SK-N-SH (cell line): Measurements from ENCODE around the gene PLD1. TPM values are rescaled to one million over a fixed set of nuclear protein-coding genes. Genes with fewer than 3 reads are reported as not detected.

ENCODE experiments used
- CTCF ChIA-PET: fragments of 300-600, 350-600 bp; formaldehyde crosslinking; extraction: SDS; loops from one replicate; lab custom pipeline; 2021; lab: Yijun Ruan, JAX
- POLR2A ChIA-PET: fragments of 350-600 bp; sonication (Branson Sonifier 250); formaldehyde crosslinking; extraction: SDS; loops from one replicate; lab custom pipeline; 2020; ENCODE audit warnings: antibody characterized with exemption, inconsistent platforms; lab: Yijun Ruan, JAX
- DNase-seq: peaks from one replicate; pipeline ENCODE4 v3.0.0; 2012
- H2AFZ ChIP-seq: fragments of 200-600 bp; sonication (generic); 2 replicates; pipeline ENCODE4 v1.8.1; 2016; ENCODE audit warnings: antibody characterized with exemption, mild to moderate bottlenecking, low read depth
- H3F3A ChIP-seq: fragments of 200-600 bp; sonication (generic); replicated peaks from 2 replicates; pipeline ENCODE3; 2016; ENCODE audit warnings: antibody characterized with exemption, mild to moderate bottlenecking; ENCODE audit not compliant: insufficient read depth
- H3K27ac ChIP-seq, 2 experiments: fragments of 200-500 bp in 1 of 2; fragments of 200-600 bp in 1 of 2; sonication (Bioruptor generic) in 1 of 2; sonication (generic), shearing (Covaris generic) in 1 of 2; 2 replicates each; pipeline versions ENCODE4 v1.5.1 to v1.6.1; 2014 to 2016; ENCODE audit warnings: low read depth in 2 of 2, inconsistent platforms in 1 of 2, low read length in 1 of 2, mild to moderate bottlenecking in 1 of 2, mixed read lengths in 1 of 2
- H3K27me3 ChIP-seq: fragments of 200-600 bp; sonication (generic), shearing (Covaris generic); 2 replicates; pipeline ENCODE4 v1.6.1; 2016; ENCODE audit warnings: mixed run types; ENCODE audit not compliant: insufficient read depth
- H3K36me3 ChIP-seq, 2 experiments: fragments of 200-500 bp in 1 of 2; fragments of 200-600 bp in 1 of 2; sonication (Bioruptor generic) in 1 of 2; sonication (generic) in 1 of 2; replicated peaks in 1 of 2; 2 replicates each; pipeline versions ENCODE3 to v1.5.1; 2014 to 2016; ENCODE audit warnings: low read length in 1 of 2, mild to moderate bottlenecking in 1 of 2; ENCODE audit not compliant: insufficient read depth in 2 of 2, control insufficient read depth in 1 of 2
- H3K4me1 ChIP-seq, 2 experiments: fragments of 200-500 bp in 1 of 2; fragments of 200-600 bp in 1 of 2; sonication (Bioruptor generic) in 1 of 2; sonication (generic), shearing (Covaris generic) in 1 of 2; 2 replicates each; pipeline versions ENCODE4 v1.5.1 to v1.6.1; 2014 to 2016; ENCODE audit warnings: low read depth in 1 of 2, low read length in 1 of 2, mixed run types in 1 of 2; ENCODE audit not compliant: insufficient read depth in 2 of 2, control insufficient read depth in 1 of 2
- H3K4me2 ChIP-seq: fragments of 200-600 bp; sonication (generic), shearing (Covaris generic); 2 replicates; pipeline ENCODE4 v1.6.1; 2017; ENCODE audit warnings: mixed run types
- H3K4me3 ChIP-seq, 2 experiments: fragments of 200-500 bp in 1 of 2; fragments of 200-600 bp in 1 of 2; sonication (Bioruptor generic) in 1 of 2; sonication (generic), shearing (Covaris generic) in 1 of 2; 2 replicates each; pipeline versions ENCODE4 v1.5.1 to v1.8.1; 2014 to 2016; ENCODE audit warnings: low read depth in 2 of 2, inconsistent platforms in 1 of 2, low read length in 1 of 2, mild to moderate bottlenecking in 1 of 2, mixed read lengths in 1 of 2, moderate library complexity in 1 of 2
- H3K79me2 ChIP-seq: fragments of 200-600 bp; sonication (generic); 2 replicates; pipeline ENCODE4 v1.8.1; 2017; ENCODE audit warnings: mild to moderate bottlenecking; ENCODE audit not compliant: insufficient read depth
- H3K9ac ChIP-seq: fragments of 200-600 bp; sonication (generic); 2 replicates; pipeline ENCODE4 v1.6.1; 2017; ENCODE audit warnings: mixed run types
- H3K9me2 ChIP-seq: fragments of 200-600 bp; sonication (generic); 2 replicates; pipeline ENCODE4 v1.6.1; 2017; ENCODE audit warnings: mixed run types
- H3K9me3 ChIP-seq: fragments of 200-600 bp; sonication (generic); 2 replicates; pipeline ENCODE4 v1.6.1; 2017; ENCODE audit warnings: mixed run types, mild to moderate bottlenecking, moderate library complexity
- H4K20me1 ChIP-seq: fragments of 200-600 bp; sonication (generic); 2 replicates; pipeline ENCODE4 v1.6.1; 2017; ENCODE audit warnings: mild to moderate bottlenecking, mixed run types; ENCODE audit not compliant: insufficient read depth
- CHD2 ChIP-seq: fragments of 150-350 bp; IDR thresholded peaks from 2 replicates; pipeline ENCODE4 v1.6.1; 2018; ENCODE audit warnings: low read length; ENCODE audit not compliant: partially characterized antibody
- EP300 ChIP-seq, 2 experiments: IDR thresholded peaks; 2 replicates each; pipeline versions ENCODE4 v1.4.0 to v1.6.1; 2012; ENCODE audit warnings: borderline replicate concordance in 1 of 2, low read depth in 1 of 2, low read length in 1 of 2
- GABPA ChIP-seq: IDR thresholded peaks from 2 replicates; pipeline ENCODE4 v1.4.0; 2012; ENCODE audit warnings: low read depth, mild to moderate bottlenecking
- GATA2 ChIP-seq: sonication (generic); formaldehyde crosslinking; IDR thresholded peaks from 2 replicates; pipeline ENCODE4 v1.5.0; 2020; ENCODE audit warnings: mild to moderate bottlenecking, missing genetic modification reagents
- MEF2A ChIP-seq: IDR thresholded peaks from 2 replicates; pipeline ENCODE4 v1.4.0; 2012; ENCODE audit warnings: low read depth, borderline replicate concordance
- MXI1 ChIP-seq: IDR thresholded peaks from 2 replicates; pipeline ENCODE4 v1.6.1; 2012; ENCODE audit warnings: mild to moderate bottlenecking, low read depth, low read length, improper control_type of control experiment
- RAD21 ChIP-seq: IDR thresholded peaks from 2 replicates; pipeline ENCODE4 v1.6.1; 2012; ENCODE audit warnings: mild to moderate bottlenecking, low read length
- RCOR1 ChIP-seq: fragments of 150-350 bp; IDR thresholded peaks from 2 replicates; pipeline ENCODE4 v1.6.1; 2017; ENCODE audit warnings: antibody characterized with exemption, low read length
- TEAD4 ChIP-seq: IDR thresholded peaks from 2 replicates; pipeline ENCODE4 v1.4.0; 2012; ENCODE audit warnings: mild to moderate bottlenecking, borderline replicate concordance; ENCODE audit not compliant: insufficient read depth
- ZBTB33 ChIP-seq: IDR thresholded peaks from 2 replicates; pipeline ENCODE4 v1.4.0; 2012; ENCODE audit warnings: low read depth, borderline replicate concordance
- WGBS: methylation state at CpG from one replicate; pipeline ENCODE4 v1.1.6; 2017; ENCODE audit warnings: low lambda C conversion rate; 5-methylcytosine and 5-hydroxymethylcytosine counted together
- polyA plus RNA-seq, 3 experiments: library from polyadenylated mRNA; depleted of rRNA; stranded (reverse); fragments of >200 nt; gene quantifications; 2 replicates each; pipeline ENCODE4 v1.2.3, GENCODE V29; 2012

PLD1 gene
- polyA plus RNA-seq, 1 of the 3 experiments (the other 2 are of a cell fraction) = 6.2 TPM

- TF ChIP-seq GATA2 (CRISPR knock-in tag) = no peak
- TF ChIP-seq EP300 (IDR thresholded peaks at IDR 0.05; ENCODE audit: borderline replicate concordance in 1 of 2, low read depth in 1 of 2, low read length in 1 of 2) = no peak
- TF ChIP-seq RAD21 = no peak
- no peak for TF ChIP-seq ZBTB33
- TF ChIP-seq MEF2A = no peak
- no peak for TF ChIP-seq TEAD4
- Histone ChIP-seq H3K9me2 (no peaks in the 10 kb centered on the region), H3F3A (no peaks in the 10 kb centered on the region), H3K79me2 (no peaks in the 10 kb centered on the region), H3K4me2 (no peak overlapping the region), H4K20me1 (no peaks in the 10 kb centered on the region), H3K36me3 (peaks cover 0 to 17% of the 10 kb centered on the region in 2 experiments), H2AFZ (no peak overlapping the region), H3K27ac (no peak overlapping the region), H3K4me1 (no peaks in the 10 kb centered on the region; a peak in 1 of 4 replicates), H3K9ac (no peak overlapping the region), H3K27me3 (no peaks in the 10 kb centered on the region), H3K9me3 (0 out of 2 replicates have a peak, but pooled peaks cover 5% of the 10 kb centered on the region), H3K4me3 (no peak overlapping the region)
- POLR2A ChIA-PET = no interaction called here
- CTCF ChIA-PET = interaction anchor here (1.5 kb wide), 1 partner anchor 72 kb away, joined by 4 read pairs; no protein-coding TSS in a partner anchor
- WGBS = 100% methylated on average over 1 of the region's 1 CpG
- no peak for DNase-seq
Measured at GRCh38 chr3:171700653-171701052, 109.6 kb downstream of the PLD1 start.

GRCh38 chr3:171700157-171700556 is 110.1 kb downstream of the PLD1 start:
- no peak overlapping the region for H3K4me2 ChIP-seq
- no peak overlapping the region for H3K9ac ChIP-seq
- DNase-seq = no peak
- no peaks in the 10 kb centered on the region for H3K79me2 ChIP-seq
- H3K27ac ChIP-seq = no peak overlapping the region
- no peaks in the 10 kb centered on the region for H3K27me3 ChIP-seq
- no peaks in the 10 kb centered on the region for H3F3A ChIP-seq
- H2AFZ ChIP-seq = no peak overlapping the region
- peaks cover 0 to 4% of the 10 kb centered on the region in 2 experiments; a peak in 2 of 4 replicates for H3K4me1 ChIP-seq
- ChIA-PET CTCF (interaction anchor here (1.5 kb wide), 1 partner anchor 72 kb away, joined by 4 read pairs; no protein-coding TSS in a partner anchor), POLR2A (no interaction called here)
- 0 out of 2 replicates have a peak, but pooled peaks cover 5% of the 10 kb centered on the region for H3K9me3 ChIP-seq
- 80% methylated on average over 2 of the region's 2 CpGs for WGBS
- peaks cover 0 to 17% of the 10 kb centered on the region in 2 experiments for H3K36me3 ChIP-seq
- no peak for TF ChIP-seq RCOR1
- no peak for TF ChIP-seq GABPA
- TF ChIP-seq CHD2 = no peak
- TF ChIP-seq MXI1 = no peak
- TF ChIP-seq, all 33 proteins: peak for 0
- Histone ChIP-seq H3K4me3 (no peak overlapping the region), H4K20me1 (no peaks in the 10 kb centered on the region), H3K9me2 (no peaks in the 10 kb centered on the region)
